MM.1S (cell line): ENCODE data around the gene PLEK.

Experiments
- CTCF ChIP-seq: fragments of 300-600 bp; sonication (generic); IDR thresholded peaks from 2 replicates; pipeline ENCODE4 v1.5.1; 2016; ENCODE audit warnings: antibody characterized with exemption, low read length, mixed read lengths
- EZH2phosphoT487 ChIP-seq: fragments of 300-600 bp; sonication (generic); IDR thresholded peaks from 2 replicates; pipeline ENCODE4 v1.6.1; 2018; ENCODE audit warnings: antibody characterized with exemption, low read length

- no peak for TF ChIP-seq CTCF
- TF ChIP-seq EZH2phosphoT487, result no peak
Measured at GRCh38 chr2:68414876-68415275, 49.8 kb downstream of the PLEK start.
